Measurements from ENCODE around the gene BICC1.

Gene BICC1

GRCh38 chr10:58545427-58545826 lies 32.8 kb downstream of the BICC1 start:
- no peak for TF ChIP-seq CTCF (IDR thresholded peaks at IDR 0.05; ENCODE audit: low read depth, low read length)
- DNase-seq (ENCODE audit: low read depth in 2 of 2), result no peak
- H3K4me3 ChIP-seq (replicated peaks in 1 of 2; ENCODE audit: low read depth in 2 of 2, low read length in 2 of 2), result no peak overlapping the region

GRCh38 chr10:58546137-58546536 lies 33.5 kb downstream of the BICC1 start:
- TF ChIP-seq CTCF (IDR thresholded peaks at IDR 0.05; ENCODE audit: low read depth, low read length), result no peak
- no peak overlapping the region for H3K4me3 ChIP-seq (replicated peaks in 1 of 2; ENCODE audit: low read depth in 2 of 2, low read length in 2 of 2)
- no peak for DNase-seq (ENCODE audit: low read depth in 2 of 2)

- H3K4me3 ChIP-seq (replicated peaks in 1 of 2; ENCODE audit: low read depth in 2 of 2, low read length in 2 of 2), result no peak overlapping the region
- no peak for DNase-seq (ENCODE audit: low read depth in 2 of 2)
- TF ChIP-seq CTCF (IDR thresholded peaks at IDR 0.05; ENCODE audit: low read depth, low read length), result no peak
These were observed 34.2 kb downstream of the BICC1 start for GRCh38 chr10:58546722-58547445.

GRCh38 chr10:58547963-58548362 lies 35.3 kb downstream of the BICC1 start:
- H3K4me3 ChIP-seq (replicated peaks in 1 of 2; ENCODE audit: low read depth in 2 of 2, low read length in 2 of 2), result no peak overlapping the region
- TF ChIP-seq CTCF (IDR thresholded peaks at IDR 0.05; ENCODE audit: low read depth, low read length), result no peak
- no peak for DNase-seq (ENCODE audit: low read depth in 2 of 2)

- H3K4me3 ChIP-seq (replicated peaks in 1 of 2; ENCODE audit: low read depth in 2 of 2, low read length in 2 of 2), result no peak overlapping the region
These were observed 41.6 kb downstream of the BICC1 start for GRCh38 chr10:58554316-58554715.

GRCh38 chr10:58555170-58555929 lies 42.7 kb downstream of the BICC1 start:
- no peak for TF ChIP-seq CTCF (IDR thresholded peaks at IDR 0.05; ENCODE audit: low read depth, low read length)
- no peak overlapping the region for H3K4me3 ChIP-seq (replicated peaks in 1 of 2; ENCODE audit: low read depth in 2 of 2, low read length in 2 of 2)
- DNase-seq (ENCODE audit: low read depth in 2 of 2), result no peak

More at GRCh38 chr10:58554316-58554715, 41.6 kb downstream of the BICC1 start:
- TF ChIP-seq CTCF (IDR thresholded peaks at IDR 0.05; ENCODE audit: low read depth, low read length), result no peak
- DNase-seq (ENCODE audit: low read depth in 2 of 2), result peak in 1 of 2 donors; percentile 45

All from cardiac fibroblast (primary cell).